ENCODE results near the gene CACNA1D. TPM values are rescaled to one million over a fixed set of nuclear protein-coding genes. Genes with fewer than 3 reads are reported as not detected.

Gene CACNA1D
- total RNA-seq, 1 donor from 2014 or later, result 1.3 TPM

- intact Hi-C loops (cut with micrococcal nuclease), result no loop called here
Observed at GRCh38 chr3:53837331-53837730, 342.9 kb downstream of the CACNA1D start.

- intact Hi-C loops (cut with micrococcal nuclease), result no loop called here
Observed at GRCh38 chr3:53841296-53841695, 346.9 kb downstream of the CACNA1D start.

GRCh38 chr3:53842436-53843194 lies 348.2 kb downstream of the CACNA1D start:
- intact Hi-C loops (cut with micrococcal nuclease), result loop anchor here (1.0 kb wide), 1 partner anchor 21 kb away; no protein-coding TSS in a partner anchor

GRCh38 chr3:53843195-53844177 lies 349.1 kb downstream of the CACNA1D start:
- intact Hi-C loops (cut with micrococcal nuclease), result loop anchor here (1.0 kb wide), 1 partner anchor 22 kb away; no protein-coding TSS in a partner anchor

GRCh38 chr3:53844262-53845102 lies 350.1 kb downstream of the CACNA1D start:
- intact Hi-C loops (cut with micrococcal nuclease), result no loop called here

- intact Hi-C loops (cut with micrococcal nuclease), result no loop called here
Observed at GRCh38 chr3:53845103-53845880, 350.9 kb downstream of the CACNA1D start.

GRCh38 chr3:53845881-53846133 lies 351.4 kb downstream of the CACNA1D start:
- intact Hi-C loops (cut with micrococcal nuclease), result no loop called here

GRCh38 chr3:53846134-53846850 lies 351.9 kb downstream of the CACNA1D start, which contains the start of the genes CHDH and IL17RB:
CHDH (minus strand) TSS chr3:53846419; CDS start chr3:53824008, 22,411 bp downstream.
IL17RB (plus strand) TSS chr3:53846568; CDS start chr3:53846589, 21 bp downstream.
- intact Hi-C loops (cut with micrococcal nuclease), result no loop called here

- intact Hi-C loops (cut with micrococcal nuclease), result no loop called here
Observed at GRCh38 chr3:53846851-53847155, 352.4 kb downstream of the CACNA1D start.

- intact Hi-C loops (cut with micrococcal nuclease), result loop anchor here (2.0 kb wide), 1 partner anchor 97 kb away; no protein-coding TSS in a partner anchor
Observed at GRCh38 chr3:53849916-53850315, 355.5 kb downstream of the CACNA1D start.

GRCh38 chr3:53850895-53851294 lies 356.5 kb downstream of the CACNA1D start:
- intact Hi-C loops (cut with micrococcal nuclease), result no loop called here

- intact Hi-C loops (cut with micrococcal nuclease), result no loop called here
Observed at GRCh38 chr3:53856964-53857363, 362.6 kb downstream of the CACNA1D start.

GRCh38 chr3:53858096-53858741 lies 363.8 kb downstream of the CACNA1D start:
- intact Hi-C loops (cut with micrococcal nuclease), result no loop called here

- intact Hi-C loops (cut with micrococcal nuclease), result no loop called here
Observed at GRCh38 chr3:53859178-53859577, 364.8 kb downstream of the CACNA1D start.

- intact Hi-C loops (cut with micrococcal nuclease), result no loop called here
Observed at GRCh38 chr3:53860196-53860595, 365.8 kb downstream of the CACNA1D start.

GRCh38 chr3:53862241-53862640 lies 367.8 kb downstream of the CACNA1D start:
- intact Hi-C loops (cut with micrococcal nuclease), result no loop called here

- intact Hi-C loops (cut with micrococcal nuclease), result no loop called here
Observed at GRCh38 chr3:53863145-53863544, 368.7 kb downstream of the CACNA1D start.
